GM21717 (cell line): ENCODE measurements around the gene HAUS8.
"Not testable (repeated sequence)": the region's sequence is repeated elsewhere in the genome, so short reads cannot be mapped to it uniquely, and the experiment has no call there.

Experiments used
- ATAC-seq: cut with Tn5 transposase; IDR thresholded peaks from one replicate; pipeline ENCODE4 v1.9.1; 2021; ENCODE audit warnings: mild to moderate bottlenecking, moderate library complexity; ENCODE audit not compliant: unreplicated experiment

HAUS8 gene

DNA sequence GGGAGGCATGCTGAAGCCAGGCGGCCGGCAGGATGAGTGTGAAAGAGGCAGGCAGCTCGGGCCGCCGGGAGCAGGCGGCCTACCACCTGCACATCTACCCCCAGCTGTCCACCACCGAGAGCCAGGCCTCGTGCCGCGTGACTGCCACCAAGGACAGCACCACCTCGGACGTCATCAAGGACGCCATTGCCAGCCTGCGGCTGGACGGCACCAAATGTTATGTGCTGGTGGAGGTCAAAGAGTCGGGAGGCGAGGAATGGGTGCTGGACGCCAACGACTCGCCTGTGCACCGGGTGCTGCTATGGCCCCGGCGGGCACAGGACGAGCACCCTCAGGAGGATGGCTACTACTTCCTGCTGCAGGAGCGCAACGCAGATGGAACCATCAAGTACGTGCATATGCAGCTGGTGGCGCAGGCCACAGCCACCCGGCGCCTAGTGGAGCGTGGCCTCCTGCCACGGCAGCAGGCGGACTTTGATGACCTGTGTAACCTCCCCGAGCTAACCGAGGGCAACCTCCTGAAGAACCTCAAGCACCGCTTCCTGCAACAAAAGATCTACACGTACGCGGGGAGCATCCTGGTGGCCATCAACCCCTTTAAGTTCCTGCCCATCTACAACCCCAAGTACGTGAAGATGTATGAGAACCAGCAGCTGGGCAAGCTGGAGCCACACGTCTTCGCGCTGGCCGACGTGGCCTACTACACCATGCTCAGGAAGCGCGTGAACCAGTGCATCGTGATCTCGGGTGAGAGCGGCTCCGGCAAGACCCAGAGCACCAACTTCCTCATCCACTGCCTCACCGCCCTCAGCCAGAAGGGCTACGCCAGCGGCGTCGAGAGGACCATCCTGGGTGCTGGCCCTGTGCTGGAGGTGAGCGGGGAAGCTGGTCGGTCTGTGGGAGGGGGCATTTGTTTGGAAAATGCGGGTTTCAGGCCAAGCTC lies 26.7 kb upstream of the HAUS8 start:
- ATAC-seq = no peak

DNA sequence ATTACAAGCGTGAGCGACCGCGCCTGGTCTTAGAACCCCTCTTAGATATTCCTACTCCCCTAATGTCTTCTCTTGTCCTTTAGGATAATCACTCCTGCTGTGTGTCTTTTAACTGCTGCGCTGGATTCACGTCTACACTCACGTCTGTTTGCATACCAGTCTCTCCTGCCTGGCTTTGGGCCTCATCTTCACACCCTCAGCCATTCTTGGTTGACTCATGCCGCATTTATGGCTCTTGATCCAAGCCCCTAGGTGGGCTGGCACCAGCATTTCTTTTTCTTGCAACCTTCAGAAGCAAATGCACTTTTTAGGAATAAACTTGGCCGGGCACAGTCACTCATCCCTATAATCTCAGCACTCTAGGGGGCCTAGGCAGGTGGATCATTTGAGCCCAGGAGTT lies 23.1 kb upstream of the HAUS8 start:
- no peak for ATAC-seq

DNA sequence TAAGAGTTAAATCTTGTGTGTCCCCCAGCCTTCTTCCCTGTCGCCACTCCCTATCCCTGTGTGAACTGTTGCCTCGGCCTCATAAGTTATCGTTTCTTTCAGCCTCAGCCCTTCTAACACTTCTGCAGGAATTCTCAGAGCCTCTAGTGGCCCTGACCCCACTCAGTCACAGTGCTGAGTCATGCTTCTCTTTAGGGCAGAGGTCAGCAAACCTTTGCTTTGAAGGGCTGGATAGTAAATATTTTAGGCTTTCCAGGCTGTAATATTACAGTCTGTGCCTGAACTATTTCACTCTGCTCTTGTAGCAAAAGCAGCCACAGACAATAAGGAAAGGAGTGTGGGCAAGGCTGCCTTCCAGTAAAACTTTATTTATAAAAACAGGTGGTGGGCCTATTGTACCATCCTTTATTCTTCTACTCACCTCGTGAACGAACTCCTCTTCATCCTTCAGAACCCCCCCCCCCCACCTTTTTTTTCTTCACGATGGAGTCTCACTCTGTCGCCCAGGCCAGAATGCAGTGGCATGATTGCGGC lies 22.4 kb upstream of the HAUS8 start:
- no peak for ATAC-seq

DNA sequence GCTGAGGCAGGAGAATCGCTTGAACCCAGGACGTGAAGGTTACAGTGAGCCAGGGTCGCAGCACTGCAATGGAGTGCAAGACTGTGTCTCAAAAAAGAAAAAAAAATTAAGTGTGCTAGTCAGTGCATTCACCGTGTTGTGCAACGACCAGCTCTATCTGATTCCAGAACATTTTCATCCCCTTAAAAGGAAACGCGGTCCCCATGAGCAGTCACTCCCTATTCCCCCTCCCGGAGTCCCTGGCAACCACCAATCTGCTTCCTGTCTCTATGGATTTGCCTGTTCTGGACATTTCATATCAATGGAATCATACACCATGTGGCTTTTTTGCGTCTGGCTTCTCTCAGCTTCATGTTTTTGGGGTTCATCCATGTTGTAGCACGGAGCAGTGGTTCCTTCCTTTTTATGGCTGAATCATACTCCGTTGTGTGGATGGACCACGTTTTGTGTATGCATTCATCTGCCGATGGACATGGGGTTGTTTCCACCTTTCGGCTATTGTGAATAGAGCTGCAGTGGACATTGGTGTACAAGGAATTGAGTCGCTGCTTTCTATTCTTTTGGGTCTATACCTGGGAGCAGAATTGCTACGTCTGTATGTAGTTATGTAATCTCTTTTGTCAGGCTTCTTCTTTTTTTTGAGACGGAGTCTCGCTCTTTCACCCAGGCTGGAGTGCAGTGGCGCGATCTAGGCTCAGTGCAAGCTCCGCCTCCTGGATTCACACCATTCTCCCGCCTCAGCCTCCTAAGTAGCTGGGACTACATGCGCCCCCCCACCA lies 20.1 kb upstream of the HAUS8 start:
- no peak for ATAC-seq

DNA sequence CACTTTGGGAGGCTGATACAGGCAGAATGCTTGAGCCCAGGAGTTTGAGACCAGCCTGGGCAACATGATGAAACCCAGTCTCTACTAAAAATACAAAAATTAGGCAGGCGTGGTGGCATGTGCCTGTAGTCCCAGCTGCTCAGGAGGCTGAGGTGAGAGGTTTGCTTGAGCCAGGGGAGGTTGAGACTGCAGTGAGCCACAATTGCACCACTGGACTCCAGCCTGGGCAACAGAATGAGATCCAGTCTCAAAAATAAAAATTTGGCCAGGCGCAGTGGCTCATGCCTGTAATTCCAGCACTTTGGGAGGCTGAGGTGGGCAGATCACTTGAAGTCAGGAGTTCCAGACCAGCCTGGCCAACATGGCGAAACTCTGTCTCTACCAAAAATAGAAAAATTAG lies 19.4 kb upstream of the HAUS8 start:
- not testable (repeated sequence) for ATAC-seq

DNA sequence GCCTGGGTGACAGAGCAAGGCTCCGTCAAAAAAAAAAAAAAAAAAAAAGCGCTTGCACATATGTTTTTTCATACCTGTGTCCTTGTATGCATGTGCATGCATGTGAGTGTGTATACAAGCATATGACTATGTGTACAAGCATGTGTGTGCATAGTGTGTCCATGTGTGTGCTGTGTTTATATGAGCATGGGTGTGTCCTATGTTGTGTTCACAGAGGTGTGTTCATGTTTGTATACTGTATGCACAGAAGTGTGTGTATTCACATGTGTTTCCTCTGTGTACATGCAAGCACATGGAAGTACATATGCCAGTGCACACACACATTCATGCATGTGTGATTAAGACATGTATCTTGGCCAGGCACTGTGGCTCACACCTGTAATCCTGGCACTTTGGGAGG lies 17.4 kb upstream of the HAUS8 start:
- no peak for ATAC-seq

DNA sequence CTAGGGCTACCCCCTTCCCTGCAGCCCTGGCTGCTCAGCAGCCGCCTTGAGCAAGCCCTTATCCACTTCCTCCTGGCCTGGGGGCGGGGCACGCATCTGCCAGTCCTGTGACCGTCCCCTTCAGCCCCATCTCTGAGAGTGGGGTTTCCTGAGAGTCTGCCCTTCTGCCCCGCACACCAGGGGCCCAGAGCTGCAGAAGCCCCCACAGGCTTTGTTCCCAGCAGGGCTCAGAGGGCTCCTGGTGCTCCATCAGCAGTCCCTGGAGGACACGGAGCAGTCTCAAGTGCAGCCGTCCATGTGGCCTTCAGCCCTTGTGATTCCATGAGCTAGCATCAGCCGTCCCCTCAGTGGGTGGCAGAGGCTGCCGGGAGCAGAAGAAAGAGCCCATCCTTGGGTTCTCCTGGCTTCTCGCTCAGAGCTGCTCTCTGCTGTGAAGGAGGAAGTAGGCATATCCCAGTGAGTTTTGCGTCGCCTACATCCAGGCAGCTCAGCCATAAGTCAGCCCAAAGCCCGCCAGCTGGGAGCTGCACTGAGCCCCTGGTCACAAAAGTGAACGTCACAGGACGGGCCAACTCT lies 16.6 kb upstream of the HAUS8 start:
- ATAC-seq = no peak

DNA sequence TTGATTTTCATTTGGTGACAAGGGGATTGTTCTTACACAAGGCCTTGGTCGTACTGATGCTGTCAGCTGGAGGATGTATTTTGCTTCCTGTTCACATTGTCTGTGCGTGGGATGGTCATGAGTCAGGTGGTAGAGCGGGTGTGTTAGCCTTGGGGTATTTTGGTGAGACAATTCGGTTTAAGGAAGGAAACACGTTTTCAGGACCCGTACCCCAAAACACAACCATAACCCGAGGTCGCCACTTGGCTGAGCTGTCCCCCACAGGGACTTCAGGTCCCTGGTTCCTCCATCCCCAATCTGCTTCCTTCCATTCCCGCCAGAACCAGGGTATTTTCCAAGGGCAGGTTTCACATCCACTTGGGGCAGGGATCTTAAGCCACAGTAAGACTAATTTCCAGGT lies 15.3 kb upstream of the HAUS8 start:
- ATAC-seq = no peak

DNA sequence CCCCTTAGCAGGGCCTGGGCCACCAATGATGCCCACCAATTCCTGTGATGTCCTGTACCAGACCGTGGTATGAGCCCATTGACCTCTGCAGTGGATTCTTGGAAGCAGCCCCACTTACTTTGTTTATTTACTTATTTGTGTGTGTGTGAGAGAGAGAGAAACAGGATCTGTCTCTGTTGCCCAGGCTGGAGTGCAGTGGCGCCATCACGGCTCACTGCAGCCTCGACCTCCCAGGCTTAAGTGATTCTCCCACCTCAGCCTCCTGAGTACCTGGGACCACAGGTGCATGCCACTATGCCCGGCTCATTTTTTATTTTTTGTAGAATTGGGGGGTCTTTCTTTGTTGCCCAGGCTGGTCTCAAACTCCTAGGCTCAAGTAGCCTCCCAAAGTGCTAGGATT lies 13.3 kb upstream of the HAUS8 start:
- ATAC-seq = no peak

DNA sequence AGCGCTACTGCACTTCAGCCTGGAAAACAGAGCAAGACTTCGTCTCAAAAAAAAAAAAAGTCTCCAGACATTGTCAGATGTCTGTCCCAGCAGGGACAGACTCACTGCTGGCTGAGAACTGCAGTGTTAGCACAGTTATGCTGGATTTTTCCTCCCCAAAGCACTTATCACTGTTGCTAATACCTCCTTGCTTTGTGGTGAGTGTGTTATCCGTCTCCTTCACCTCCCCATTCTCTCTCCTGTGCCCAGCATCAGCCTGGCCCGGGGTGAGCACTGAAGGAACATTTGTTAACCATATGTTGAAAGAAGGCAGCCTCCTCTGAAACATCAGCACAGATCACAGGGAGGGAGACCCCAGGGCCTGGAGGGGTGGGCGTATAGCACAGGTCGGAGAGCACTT lies 11.6 kb upstream of the HAUS8 start:
- no peak for ATAC-seq

DNA sequence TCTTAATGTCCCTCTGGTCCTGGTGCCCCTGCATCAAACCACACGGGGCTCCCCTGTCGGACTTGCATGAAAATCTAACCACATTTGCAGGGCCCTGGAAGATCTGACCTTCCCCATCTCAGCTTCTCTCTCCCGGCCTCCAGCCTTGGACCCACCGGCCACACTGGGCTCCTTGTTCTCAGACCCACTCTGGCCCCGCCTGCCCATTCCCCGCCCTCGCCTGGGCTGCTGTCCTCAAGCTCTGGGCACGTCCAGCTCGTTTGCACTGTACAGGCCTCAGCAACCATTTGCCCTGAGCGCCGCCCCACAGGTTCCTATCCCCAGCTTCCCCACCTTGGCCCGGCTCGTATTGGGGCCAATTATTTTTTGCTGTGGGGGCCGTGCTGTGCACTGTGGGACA lies 10.9 kb upstream of the HAUS8 start:
- no peak for ATAC-seq

DNA sequence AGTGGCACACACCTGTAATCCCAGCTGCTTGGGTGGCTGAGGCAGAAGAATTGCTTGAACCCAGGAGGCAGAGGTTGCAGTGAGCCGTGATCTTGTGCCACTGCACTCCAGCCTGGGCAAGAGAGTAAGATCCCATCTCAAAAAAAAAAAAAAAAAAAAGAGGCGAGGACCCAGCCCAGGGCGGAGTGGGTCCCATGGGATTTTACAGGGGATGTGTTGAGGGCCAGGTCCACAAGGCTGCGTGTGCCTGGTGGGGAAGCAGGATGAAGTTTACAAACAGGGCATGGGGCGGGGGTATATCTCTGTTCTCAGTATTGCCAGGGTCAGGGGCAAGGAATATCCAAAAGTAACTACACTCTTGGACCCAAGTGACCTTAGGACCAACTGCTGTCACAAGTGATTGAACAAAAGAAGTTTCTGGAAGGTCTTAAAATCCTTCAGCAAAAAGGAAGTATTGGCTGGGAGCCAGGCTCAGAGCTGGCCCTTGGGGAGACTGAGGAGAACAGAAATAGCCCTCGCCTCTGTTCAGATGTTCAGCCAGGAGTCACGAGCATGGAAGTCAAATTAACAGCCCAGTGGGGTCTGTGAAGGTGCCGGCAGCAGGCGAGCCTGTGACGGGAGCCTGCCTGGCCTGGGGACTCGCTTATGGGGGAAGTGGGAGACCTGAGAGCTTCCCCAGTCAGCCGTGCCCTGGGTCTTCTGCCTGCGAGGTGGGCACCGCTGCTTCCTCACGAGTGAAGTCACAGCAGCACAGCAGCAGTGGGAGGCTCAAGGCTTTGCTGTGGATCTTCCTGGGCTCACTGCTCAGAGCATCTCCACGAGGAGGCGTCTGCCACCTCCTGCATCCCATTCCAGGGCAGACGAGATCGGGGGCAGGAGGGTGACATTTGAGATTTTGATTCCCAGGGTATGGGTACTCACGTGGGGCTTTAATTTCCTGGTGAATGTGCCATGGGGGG lies 6.7 kb upstream of the HAUS8 start:
- no peak for ATAC-seq

DNA sequence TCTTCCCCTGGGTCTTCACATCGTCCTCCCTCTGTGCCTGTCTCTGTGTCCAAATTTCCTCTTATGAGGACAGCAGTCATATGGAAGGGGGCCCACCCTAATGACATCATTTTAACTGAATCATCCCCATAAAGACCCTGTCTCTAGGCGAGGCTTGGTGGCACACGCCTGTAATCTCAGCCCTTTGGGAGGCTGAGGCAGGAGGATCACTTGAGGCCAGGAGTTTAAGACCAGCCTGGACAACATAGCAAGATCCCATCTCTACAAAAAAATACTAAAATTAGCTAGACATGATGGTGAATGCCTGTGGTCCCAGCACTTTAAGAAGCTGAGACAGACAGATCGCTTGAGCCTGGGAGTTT lies 5.2 kb upstream of the HAUS8 start:
- no peak for ATAC-seq

DNA sequence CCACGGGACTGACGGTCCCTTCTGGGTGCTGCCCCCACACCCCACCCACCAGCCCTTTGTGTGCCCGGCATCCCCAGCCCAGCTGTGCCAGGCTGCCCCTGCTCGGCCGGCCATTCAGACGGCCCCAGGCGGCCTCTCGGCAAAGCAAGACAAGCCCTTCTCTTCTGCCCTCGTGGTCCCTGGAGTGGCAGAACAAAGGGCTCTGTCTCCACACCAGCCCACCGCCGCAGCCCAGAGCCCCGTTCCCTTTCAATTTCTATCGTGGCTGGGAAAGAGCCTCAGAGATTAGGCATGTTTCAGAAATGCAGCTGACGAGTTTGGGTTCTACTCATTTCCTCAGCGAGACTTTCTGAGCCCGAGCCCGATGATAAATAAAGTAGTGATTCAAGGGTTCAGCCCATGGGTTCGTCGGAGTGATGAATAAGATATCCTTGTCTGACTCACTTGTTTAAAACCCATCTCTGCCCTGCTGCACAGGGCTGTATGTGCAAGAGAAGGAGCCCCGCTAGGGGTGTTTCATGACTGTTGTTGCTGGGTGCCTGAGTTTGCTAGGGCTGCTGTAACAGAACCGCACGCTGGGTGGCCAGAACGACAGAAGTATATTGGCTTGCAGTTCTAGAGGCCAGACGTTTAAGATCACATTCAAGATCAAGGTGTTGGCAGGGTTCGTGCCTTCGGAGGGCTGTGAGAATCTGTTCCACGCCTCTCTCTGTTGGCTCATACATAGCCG lies 4.6 kb upstream of the HAUS8 start:
- no peak for ATAC-seq

DNA sequence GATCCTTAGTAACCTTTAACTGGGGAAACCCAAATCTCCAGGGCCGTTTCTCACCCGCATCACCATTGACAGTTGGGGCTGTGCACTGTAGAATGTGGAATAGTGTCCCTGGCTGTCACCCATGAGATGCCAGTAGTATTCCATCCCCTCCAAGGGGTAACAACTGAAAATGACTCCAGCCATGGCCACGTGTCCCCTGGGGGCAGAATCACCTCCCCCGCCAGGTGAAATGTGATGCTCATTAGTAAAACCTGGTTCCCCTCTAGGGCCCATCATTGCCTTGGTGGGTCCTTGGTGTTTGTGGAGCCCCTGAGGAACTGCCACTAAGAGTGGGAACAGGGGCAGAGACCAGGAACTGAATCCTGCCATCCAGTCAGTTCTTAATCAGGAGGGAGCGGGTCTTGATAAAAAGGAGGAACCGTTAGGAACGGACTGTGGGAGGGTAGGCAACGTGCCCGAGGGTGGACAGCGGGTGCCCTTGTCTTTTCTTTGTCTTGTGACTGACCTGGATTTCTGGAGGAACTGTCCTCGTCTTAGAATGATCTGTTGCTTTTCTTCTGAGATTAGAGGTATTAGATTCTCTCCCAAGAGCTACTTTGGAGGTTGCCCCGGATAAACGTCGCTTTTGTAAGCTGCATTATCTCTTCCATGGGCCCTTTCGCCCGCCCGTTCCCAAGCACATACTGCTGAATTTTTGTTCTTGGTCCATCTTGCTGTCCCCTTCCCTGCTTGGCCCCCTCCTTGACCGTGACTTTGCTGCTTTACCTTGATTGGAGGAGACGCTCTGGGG lies 3.9 kb upstream of the HAUS8 start:
- ATAC-seq = no peak

DNA sequence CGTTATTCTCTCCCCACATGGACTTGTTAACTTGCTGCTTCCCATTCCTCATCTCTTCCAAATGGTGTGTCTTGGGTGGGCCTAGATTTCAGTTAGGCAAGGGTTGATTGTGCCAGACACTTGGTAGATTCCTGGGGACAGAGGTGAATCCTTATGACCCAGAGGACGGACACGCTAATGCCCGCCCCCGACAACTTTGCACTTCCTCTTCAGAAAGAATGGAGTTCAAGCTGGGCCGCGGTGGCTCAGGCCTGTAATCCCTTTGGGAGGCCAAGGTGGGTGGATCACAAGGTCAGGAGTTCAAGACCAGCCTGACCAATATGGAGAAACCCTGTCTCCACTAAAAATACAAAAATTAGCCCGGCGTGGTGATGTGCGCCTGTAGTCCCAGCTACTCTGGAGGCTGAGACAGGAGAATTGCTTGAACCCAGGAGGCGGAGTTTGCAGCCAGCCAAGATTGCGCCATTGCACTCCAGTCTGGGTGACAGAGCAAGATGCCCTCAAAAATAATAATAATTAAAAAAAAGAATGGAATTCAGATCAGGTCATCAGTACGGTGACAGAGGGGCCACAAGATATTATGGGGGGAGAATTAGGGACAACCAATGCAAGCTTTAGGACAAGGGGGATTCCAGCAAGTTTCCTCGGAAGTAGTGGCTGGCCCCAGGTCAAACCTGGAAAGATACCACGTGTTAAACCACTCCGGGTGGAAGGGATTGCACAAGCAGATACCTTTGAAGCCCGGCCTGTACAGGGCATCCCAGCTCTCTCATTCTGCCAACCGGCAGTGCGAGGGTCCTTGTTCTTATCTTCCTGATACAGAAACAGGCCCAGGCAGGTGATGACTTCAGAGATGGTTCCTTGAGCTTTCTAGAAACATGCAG lies 3.0 kb upstream of the HAUS8 start:
- no peak for ATAC-seq

DNA sequence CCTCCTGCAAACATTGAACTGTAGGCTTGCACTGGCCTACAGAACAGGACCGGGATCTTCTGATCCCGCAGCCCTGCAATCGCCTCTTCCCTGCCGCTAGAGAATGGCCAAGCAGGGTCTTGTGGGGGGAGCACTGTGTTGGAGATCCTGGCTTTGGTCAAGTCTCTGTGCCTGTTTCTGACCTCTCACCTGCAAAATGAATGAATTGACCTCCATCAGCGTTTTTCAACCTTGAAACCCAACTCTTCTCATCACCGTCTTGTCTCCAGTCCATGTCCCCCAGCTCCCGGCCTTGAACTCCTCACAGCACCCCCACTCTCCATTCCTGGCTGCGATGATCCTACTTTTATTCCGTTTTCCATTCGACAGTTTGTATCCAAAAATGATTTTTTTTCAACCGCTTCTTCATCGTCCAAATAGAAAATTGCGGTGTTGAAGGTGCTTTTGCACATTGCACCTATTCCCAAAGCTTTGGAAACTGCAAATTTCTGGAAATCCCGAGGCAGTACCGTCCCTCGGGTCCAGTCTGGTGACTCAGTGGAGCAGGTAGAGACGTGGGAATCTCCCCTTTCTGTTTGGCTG lies 2.3 kb upstream of the HAUS8 start:
- ATAC-seq = no peak

DNA sequence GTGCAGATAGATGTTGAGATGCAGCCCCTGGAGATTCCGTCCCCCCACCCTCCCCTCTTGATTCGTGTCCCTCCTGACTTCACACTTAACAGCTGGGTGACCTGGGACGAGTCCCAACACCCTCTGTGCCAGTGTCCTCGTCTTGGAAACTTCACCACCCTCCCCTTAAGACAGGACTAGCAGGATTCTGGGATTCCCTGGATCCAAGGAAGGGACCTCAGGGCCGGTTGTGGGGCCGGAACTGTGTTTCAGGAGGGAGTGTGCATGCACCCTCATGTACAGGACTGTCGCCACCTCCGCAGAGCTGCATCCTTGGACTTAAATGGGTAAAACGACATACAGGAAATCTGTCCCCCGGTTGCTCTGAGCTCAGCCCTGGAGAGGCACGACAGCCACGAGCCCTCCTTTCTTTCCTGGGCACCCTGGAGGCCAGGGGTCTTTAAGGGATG lies 1.3 kb upstream of the HAUS8 start:
- no peak for ATAC-seq
